GM18858 (cell line): ENCODE data around the gene GRPEL2.

Experiments
- ATAC-seq: cut with Tn5 transposase; IDR thresholded peaks from one replicate; pipeline ENCODE4 v1.9.1; 2021; ENCODE audit not compliant: unreplicated experiment

GRPEL2 gene

GRCh38 chr5:149345147-149345891, at the start of gene GRPEL2:
Gene GRPEL2 (plus strand): TSS chr5:149345499. CDS start chr5:149345540, 41 bp downstream.
- ATAC-seq = peak; percentile 95

GRCh38 chr5:149297340-149298025, 47.8 kb upstream of the GRPEL2 start:
- ATAC-seq = no peak

- ATAC-seq = no peak
Measured at GRCh38 chr5:149298163-149298562, 47.1 kb upstream of the GRPEL2 start.

- ATAC-seq = no peak
Measured at GRCh38 chr5:149298842-149299404, 46.4 kb upstream of the GRPEL2 start.

- ATAC-seq = no peak
Measured at GRCh38 chr5:149299451-149300054, 45.7 kb upstream of the GRPEL2 start.

- no peak for ATAC-seq
Measured at GRCh38 chr5:149300441-149300840, 44.9 kb upstream of the GRPEL2 start.

GRCh38 chr5:149301049-149301743, 44.1 kb upstream of the GRPEL2 start:
- no peak for ATAC-seq

- ATAC-seq = no peak
Measured at GRCh38 chr5:149301744-149302380, 43.4 kb upstream of the GRPEL2 start.

GRCh38 chr5:149302641-149303040, 42.7 kb upstream of the GRPEL2 start:
- ATAC-seq = no peak

- no peak for ATAC-seq
Measured at GRCh38 chr5:149303210-149303609, 42.1 kb upstream of the GRPEL2 start.

GRCh38 chr5:149304195-149305078, 40.9 kb upstream of the GRPEL2 start:
- no peak for ATAC-seq

- no peak for ATAC-seq
Measured at GRCh38 chr5:149309354-149309753, 35.9 kb upstream of the GRPEL2 start.

GRCh38 chr5:149310488-149310887, 34.8 kb upstream of the GRPEL2 start:
- no peak for ATAC-seq

GRCh38 chr5:149310947-149311658, 34.2 kb upstream of the GRPEL2 start:
- ATAC-seq = no peak

- ATAC-seq = no peak
Measured at GRCh38 chr5:149313151-149313841, 32.0 kb upstream of the GRPEL2 start.

- no peak for ATAC-seq
Measured at GRCh38 chr5:149314571-149315111, 30.7 kb upstream of the GRPEL2 start.

GRCh38 chr5:149315753-149316152, 29.5 kb upstream of the GRPEL2 start:
- no peak for ATAC-seq
